ENCODE data around the gene CD180. TPM values are rescaled to one million over a fixed set of nuclear protein-coding genes. Genes with fewer than 3 reads are reported as not detected.

CD180 gene
- total and polyA plus RNA-seq, 4 donors: 0.59 to 2.6 (median 2.2) TPM

- Histone ChIP-seq H3K36me3 (ENCODE audit: control insufficient read depth in 4 of 4, insufficient read depth in 4 of 4, low read length in 4 of 4) (no peaks in the 10 kb centered on the region), H3K27me3 (ENCODE audit: control insufficient read depth in 3 of 3, insufficient read depth in 3 of 3, low read length in 2 of 3) (no peaks in the 10 kb centered on the region), H3K27ac (ENCODE audit: low read depth in 1 of 2, low read length in 1 of 2) (no peak overlapping the region), H3K4me3 (no peak overlapping the region), H3K9me3 (ENCODE audit: control insufficient read depth in 4 of 4, insufficient read depth in 3 of 4, low read length in 3 of 4) (no peaks in the 10 kb centered on the region), H3K4me1 (ENCODE audit: control insufficient read depth in 5 of 5, insufficient read depth in 5 of 5, low read length in 5 of 5) (peaks cover 2 to 22% (median 8%) of the 10 kb centered on the region in 5 donors), H3K9ac (ENCODE audit: insufficient read depth in 1 of 2, low read length in 2 of 2) (no peak overlapping the region)
- no peak for ATAC-seq (ENCODE audit: insufficient read depth, low FRiP score)
- WGBS, 2 donors: 93 to 99% methylated on average over 3 of the region's 3 CpGs
- no peak for DNase-seq
- no peak for TF ChIP-seq CTCF (IDR thresholded peaks at IDR 0.05; ENCODE audit: control extremely low read depth, extremely low read depth)
Measured at GRCh38 chr5:67240846-67241245, 44.2 kb upstream of the CD180 start.

- Histone ChIP-seq H3K36me3 (ENCODE audit: control insufficient read depth in 4 of 4, insufficient read depth in 4 of 4, low read length in 4 of 4) (no peaks in the 10 kb centered on the region), H3K9ac (ENCODE audit: insufficient read depth in 1 of 2, low read length in 2 of 2) (no peak overlapping the region), H3K27me3 (ENCODE audit: control insufficient read depth in 3 of 3, insufficient read depth in 3 of 3, low read length in 2 of 3) (no peaks in the 10 kb centered on the region), H3K4me1 (ENCODE audit: control insufficient read depth in 5 of 5, insufficient read depth in 5 of 5, low read length in 5 of 5) (peaks cover 7 to 25% (median 8%) of the 10 kb centered on the region in 5 donors), H3K4me3 (no peak overlapping the region), H3K27ac (ENCODE audit: low read depth in 1 of 2, low read length in 1 of 2) (no peak overlapping the region), H3K9me3 (ENCODE audit: control insufficient read depth in 4 of 4, insufficient read depth in 3 of 4, low read length in 3 of 4) (no peaks in the 10 kb centered on the region)
- ATAC-seq (ENCODE audit: insufficient read depth, low FRiP score): no peak
- DNase-seq: no peak
- TF ChIP-seq CTCF (IDR thresholded peaks at IDR 0.05; ENCODE audit: control extremely low read depth, extremely low read depth): no peak
Measured at GRCh38 chr5:67240065-67240464, 43.5 kb upstream of the CD180 start.

- DNase-seq (no peak), ATAC-seq (ENCODE audit: insufficient read depth, low FRiP score) (no peak)
- Histone ChIP-seq H3K4me3 (no peak overlapping the region), H3K9ac (ENCODE audit: insufficient read depth in 1 of 2, low read length in 2 of 2) (no peak overlapping the region), H3K9me3 (ENCODE audit: control insufficient read depth in 4 of 4, insufficient read depth in 3 of 4, low read length in 3 of 4) (no peaks in the 10 kb centered on the region), H3K4me1 (ENCODE audit: control insufficient read depth in 5 of 5, insufficient read depth in 5 of 5, low read length in 5 of 5) (peaks cover 0 to 21% (median 6%) of the 10 kb centered on the region in 5 donors), H3K36me3 (ENCODE audit: control insufficient read depth in 4 of 4, insufficient read depth in 4 of 4, low read length in 4 of 4) (no peaks in the 10 kb centered on the region), H3K27me3 (ENCODE audit: control insufficient read depth in 3 of 3, insufficient read depth in 3 of 3, low read length in 2 of 3) (no peaks in the 10 kb centered on the region), H3K27ac (ENCODE audit: low read depth in 1 of 2, low read length in 1 of 2) (no peak overlapping the region)
- no peak for TF ChIP-seq CTCF (IDR thresholded peaks at IDR 0.05; ENCODE audit: control extremely low read depth, extremely low read depth)
- WGBS, 2 donors: 86 to 92% methylated on average over 8 of the region's 8 CpGs
Measured at GRCh38 chr5:67238191-67238590, 41.6 kb upstream of the CD180 start.

Data from lung (tissue), 12 donors.